Parathyroid adenoma (tissue), 2 donors: ENCODE results near the gene APOBEC3C.
"Not testable (repeated sequence)": the region's sequence is repeated elsewhere in the genome, so short reads cannot be mapped to it uniquely, and the experiment has no call there.

Source experiments
- H2AFZ ChIP-seq: fragments of 300-600 bp; sonication (generic); one replicate; pipeline ENCODE4 v1.7.0; 2017; ENCODE audit warnings: antibody characterized with exemption, mild to moderate bottlenecking
- H3K27ac ChIP-seq: fragments of 300-600 bp; sonication (generic); one replicate; pipeline ENCODE4 v1.7.0; 2017
- H3K27me3 ChIP-seq: fragments of 300-600 bp; sonication (generic); one replicate; pipeline ENCODE4 v1.7.0; 2017; ENCODE audit warnings: low read length; ENCODE audit not compliant: control insufficient read depth, insufficient read depth
- H3K36me3 ChIP-seq: fragments of 300-600 bp; sonication (generic); one replicate; pipeline ENCODE4 v1.7.0; 2017; ENCODE audit warnings: low read length; ENCODE audit not compliant: control insufficient read depth, insufficient read depth
- H3K4me1 ChIP-seq: fragments of 300-600 bp; sonication (generic); one replicate; pipeline ENCODE4 v1.7.0; 2017; ENCODE audit warnings: control low read depth
- H3K4me2 ChIP-seq: fragments of 300-600 bp; sonication (generic); one replicate; pipeline ENCODE4 v1.7.0; 2017; ENCODE audit warnings: low read length
- H3K4me3 ChIP-seq: fragments of 300-600 bp; sonication (generic); one replicate; pipeline ENCODE4 v1.7.0; 2017; ENCODE audit warnings: low read depth, low read length
- H3K79me2 ChIP-seq: fragments of 300-600 bp; sonication (generic); one replicate; pipeline ENCODE4 v1.7.0; 2017; ENCODE audit warnings: control low read depth
- H3K9ac ChIP-seq: fragments of 300-600 bp; sonication (generic); one replicate; pipeline ENCODE4 v1.7.0; 2017; ENCODE audit warnings: mild to moderate bottlenecking
- H3K9me3 ChIP-seq: fragments of 300-600 bp; sonication (generic); one replicate; pipeline ENCODE4 v1.7.0; 2017; ENCODE audit warnings: low read length; ENCODE audit not compliant: control insufficient read depth
- CTCF ChIP-seq: fragments of 300-600 bp; sonication (generic); IDR thresholded peaks from one replicate; pipeline ENCODE4 v1.7.0; 2017; ENCODE audit warnings: antibody characterized with exemption, mild to moderate bottlenecking
- donor health status: primary hyperparathyroidism.

APOBEC3C gene

GRCh38 chr22:38974170-38974825, 39.8 kb upstream of the APOBEC3C start:
- Histone ChIP-seq H3K27ac (no peak overlapping the region), H3K27me3 (no peaks in the 10 kb centered on the region), H3K4me3 (no peak overlapping the region), H3K4me2 (no peak overlapping the region), H2AFZ (no peak overlapping the region), H3K9me3 (no peaks in the 10 kb centered on the region), H3K9ac (no peak overlapping the region), H3K36me3 (no peaks in the 10 kb centered on the region), H3K79me2 (no peaks in the 10 kb centered on the region), H3K4me1 (no peaks in the 10 kb centered on the region)
- TF ChIP-seq CTCF, result no peak

- TF ChIP-seq CTCF, result no peak
- Histone ChIP-seq H3K4me1 (no peaks in the 10 kb centered on the region), H3K4me2 (no peak overlapping the region)
Measured at GRCh38 chr22:38974826-38975175, 39.3 kb upstream of the APOBEC3C start.

GRCh38 chr22:38977289-38977688, 36.8 kb upstream of the APOBEC3C start:
- H3K79me2 ChIP-seq, H3K9ac ChIP-seq, H3K36me3 ChIP-seq, H3K27me3 ChIP-seq, H3K27ac ChIP-seq, H3K4me3 ChIP-seq, H3K4me1 ChIP-seq, H3K4me2 ChIP-seq, H2AFZ ChIP-seq, H3K9me3 ChIP-seq: not testable (repeated sequence)

More at GRCh38 chr22:38974826-38975175, 39.3 kb upstream of the APOBEC3C start:
- Histone ChIP-seq H2AFZ (no peak overlapping the region), H3K79me2 (no peaks in the 10 kb centered on the region), H3K36me3 (no peaks in the 10 kb centered on the region), H3K27ac (no peak overlapping the region), H3K4me3 (no peak overlapping the region), H3K9me3 (no peaks in the 10 kb centered on the region), H3K9ac (no peak overlapping the region), H3K27me3 (no peaks in the 10 kb centered on the region)

GRCh38 chr22:38980587-38980986, 33.5 kb upstream of the APOBEC3C start:
- not testable (repeated sequence) for H3K9ac ChIP-seq

GRCh38 chr22:38981005-38981991, 32.8 kb upstream of the APOBEC3C start:
- Histone ChIP-seq H3K79me2 (no peaks in the 10 kb centered on the region), H3K27me3 (no peaks in the 10 kb centered on the region), H3K9ac (no peak overlapping the region), H3K4me1 (peaks cover 2% of the 10 kb centered on the region), H3K36me3 (no peaks in the 10 kb centered on the region), H3K4me3 (peak overlapping the region; percentile 55), H2AFZ (peak overlapping the region; percentile 79), H3K27ac (peak overlapping the region; percentile 19), H3K4me2 (peak overlapping the region; percentile 82), H3K9me3 (no peaks in the 10 kb centered on the region)
- TF ChIP-seq CTCF, result no peak

More at GRCh38 chr22:38980587-38980986, 33.5 kb upstream of the APOBEC3C start:
- H3K79me2 ChIP-seq, H3K4me3 ChIP-seq, H2AFZ ChIP-seq, H3K27me3 ChIP-seq, H3K4me1 ChIP-seq, H3K4me2 ChIP-seq, H3K9me3 ChIP-seq, H3K36me3 ChIP-seq, H3K27ac ChIP-seq: not testable (repeated sequence)
